GM12891 (cell line): ENCODE measurements around the gene TBL2.
"Not testable (repeated sequence)": the region's sequence is repeated elsewhere in the genome, so short reads cannot be mapped to it uniquely, and the experiment has no call there.

Experiments used
- DNase-seq: peaks from one replicate; pipeline ENCODE4 v3.0.0; 2011; ENCODE audit warnings: low spot score; ENCODE audit not compliant: insufficient read length
- FAIRE-seq: peaks from 2 replicates; lab custom pipeline; 2011; peaks lifted over from hg19 to GRCh38; lab: Jason Lieb, UNC
- PAX5 ChIP-seq: IDR thresholded peaks from 2 replicates; pipeline ENCODE4 v1.6.1; 2011; ENCODE audit warnings: low read length, moderate library complexity, mild to moderate bottlenecking; ENCODE audit not compliant: insufficient read depth, severe bottlenecking
- POLR2A ChIP-seq: IDR thresholded peaks from 2 replicates; pipeline ENCODE4 v1.6.1; 2011; ENCODE audit warnings: low read depth, low read length, control low read depth
- POLR2AphosphoS5 ChIP-seq: IDR thresholded peaks from 2 replicates; pipeline ENCODE4 v1.6.1; 2011; ENCODE audit warnings: low read depth, low read length, control low read depth
- POU2F2 ChIP-seq: IDR thresholded peaks from 2 replicates; pipeline ENCODE4 v1.6.1; 2011; ENCODE audit warnings: low read depth, mild to moderate bottlenecking, control low read depth, low read length, moderate library complexity
- SPI1 ChIP-seq: IDR thresholded peaks from 2 replicates; pipeline ENCODE4 v1.6.1; 2011; ENCODE audit warnings: low read depth, low read length, control low read depth
- TAF1 ChIP-seq: IDR thresholded peaks from 2 replicates; pipeline ENCODE4 v1.6.1; 2011; ENCODE audit warnings: low read depth, low read length, control low read depth

Gene TBL2

DNA sequence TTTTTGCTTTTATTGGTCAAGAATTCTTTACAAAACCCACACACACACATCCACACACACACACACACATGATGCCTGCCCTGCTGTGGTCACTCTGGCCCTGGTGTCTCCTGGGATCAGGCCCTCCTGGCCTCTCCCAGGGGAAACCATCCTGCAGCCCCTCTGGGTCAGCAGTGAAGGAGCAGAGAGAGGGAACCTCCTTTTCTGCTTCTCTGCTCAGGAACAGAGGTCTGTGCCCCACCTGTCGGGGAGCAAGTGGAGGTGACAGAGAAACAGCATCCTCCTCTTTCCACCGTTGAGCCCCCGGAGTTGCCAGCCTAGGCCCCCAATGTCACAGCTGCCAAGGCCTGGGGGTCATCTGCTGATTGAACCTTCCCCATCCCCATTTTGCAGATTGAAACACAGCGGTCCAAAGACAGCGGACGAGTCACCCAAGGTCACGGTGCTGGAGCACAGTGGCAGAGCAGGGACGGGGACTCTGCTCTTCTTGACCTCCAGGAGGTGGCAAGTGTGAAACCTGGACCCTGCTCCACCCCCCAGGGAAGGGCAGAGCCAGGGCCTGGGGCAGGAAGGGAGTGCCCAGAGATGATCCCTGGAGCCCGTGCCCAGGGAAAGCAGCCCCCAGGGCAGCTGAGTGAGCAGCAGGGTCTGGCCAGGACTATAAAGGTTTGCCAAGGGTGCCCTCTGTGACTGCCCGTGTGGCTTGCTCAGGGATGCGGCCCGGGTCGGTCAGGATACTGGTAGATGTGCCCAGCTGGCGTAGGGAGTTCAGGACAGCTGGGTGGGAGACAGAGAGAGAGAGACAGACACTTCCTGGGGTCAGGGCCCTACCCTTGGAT lies 15.0 kb upstream of the TBL2 start:
- TF ChIP-seq PAX5: no peak
- TF ChIP-seq TAF1: no peak
- TF ChIP-seq POLR2AphosphoS5: no peak
- no peak for TF ChIP-seq POLR2A
- no peak for TF ChIP-seq SPI1
- TF ChIP-seq POU2F2: no peak
- DNase-seq: no peak
- no peak for FAIRE-seq

DNA sequence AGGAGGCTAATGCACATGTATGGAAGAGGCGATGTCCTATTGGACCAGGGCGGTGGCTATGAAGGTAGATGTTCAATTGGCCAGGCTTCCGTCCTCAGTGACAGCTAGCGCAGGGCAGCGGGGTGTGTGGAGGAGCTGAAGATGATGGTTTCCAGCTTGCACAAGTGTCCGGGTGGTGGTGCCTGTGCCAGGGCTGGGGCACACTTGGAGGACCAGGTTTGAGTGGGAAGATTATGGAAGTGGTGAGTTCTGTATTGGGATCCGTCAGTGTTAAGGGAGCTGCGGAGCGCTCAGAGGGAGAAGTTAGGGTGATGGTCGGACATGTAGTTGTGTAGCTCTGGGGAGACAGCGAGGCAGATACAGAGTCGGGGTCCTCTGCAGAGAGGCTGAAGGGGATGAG lies 8.5 kb upstream of the TBL2 start:
- no peak for TF ChIP-seq PAX5
- no peak for TF ChIP-seq TAF1
- no peak for TF ChIP-seq POLR2A
- TF ChIP-seq POU2F2: no peak
- no peak for TF ChIP-seq SPI1
- no peak for TF ChIP-seq POLR2AphosphoS5
- DNase-seq (no peak), FAIRE-seq (no peak)

DNA sequence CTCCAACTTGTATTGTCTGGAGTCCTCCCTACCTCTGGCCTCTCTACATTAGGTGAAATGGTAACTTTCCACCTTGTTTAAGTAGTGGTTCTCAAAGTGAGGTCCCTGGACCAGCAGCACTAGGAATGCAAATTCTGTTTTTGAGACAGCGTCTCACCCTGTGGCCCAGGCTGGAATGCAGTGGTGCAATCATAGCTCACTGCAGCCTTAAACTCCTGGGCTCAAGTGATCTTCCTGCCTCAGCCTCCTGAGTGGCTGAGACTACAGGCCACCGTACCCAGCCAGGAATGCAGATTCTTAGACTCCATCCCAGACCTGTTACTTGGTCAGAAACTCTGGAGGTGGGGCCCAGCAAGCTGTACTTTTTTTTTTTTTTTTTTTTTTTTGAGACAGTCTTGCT lies 6.8 kb upstream of the TBL2 start:
- DNase-seq (no peak), FAIRE-seq (no peak)
- TF ChIP-seq PAX5: no peak

DNA sequence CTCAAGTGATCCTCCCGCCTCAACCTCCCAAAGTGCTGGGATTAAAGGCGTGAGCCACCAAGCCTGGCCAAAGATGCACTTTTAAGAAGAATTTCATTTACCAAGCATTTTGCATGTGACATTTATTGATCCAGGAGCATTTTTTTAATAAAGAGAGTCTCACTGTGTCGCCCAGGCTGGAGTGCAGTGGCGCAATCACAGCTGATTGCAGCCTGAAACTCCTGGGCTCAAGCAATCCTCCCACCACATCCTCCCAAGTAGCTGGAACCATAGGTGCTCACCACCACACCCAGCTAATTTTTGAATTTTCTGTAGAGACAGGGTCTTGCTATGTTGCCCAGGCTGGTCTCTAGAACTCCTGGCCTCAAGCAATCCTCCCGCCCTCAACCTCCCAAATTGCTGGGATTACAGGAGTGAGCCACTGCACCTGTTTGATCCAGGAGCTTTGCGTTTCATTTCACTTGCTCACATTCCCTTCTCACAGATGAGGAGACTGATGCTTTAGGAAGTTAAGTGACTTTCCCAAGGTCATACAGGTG lies 4.4 kb upstream of the TBL2 start:
- DNase-seq: no peak
- FAIRE-seq: no peak
- TF ChIP-seq POLR2A (no peak), TAF1 (no peak), SPI1 (no peak), PAX5 (no peak), POU2F2 (no peak), POLR2AphosphoS5 (no peak)

DNA sequence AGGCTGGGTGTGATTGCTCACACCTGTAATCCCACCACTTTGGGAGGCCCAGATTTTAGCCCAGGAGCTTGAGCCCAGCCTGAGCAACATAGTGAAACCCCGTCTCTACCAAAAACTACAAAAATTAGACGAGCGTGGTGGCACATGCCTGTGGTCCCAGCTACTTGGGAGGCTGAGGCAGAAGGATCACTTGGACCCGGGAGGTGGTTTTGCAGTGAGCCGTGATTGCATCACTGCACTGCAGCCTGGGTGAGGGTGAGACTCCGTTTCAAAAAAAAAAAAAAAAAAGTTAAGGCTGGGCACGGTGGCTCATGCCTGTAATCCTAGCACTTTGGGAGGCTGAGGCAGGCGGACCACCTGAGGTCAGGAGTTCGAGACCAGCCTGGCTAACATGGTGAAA lies 2.6 kb upstream of the TBL2 start:
- not testable (repeated sequence) for DNase-seq, FAIRE-seq

DNA sequence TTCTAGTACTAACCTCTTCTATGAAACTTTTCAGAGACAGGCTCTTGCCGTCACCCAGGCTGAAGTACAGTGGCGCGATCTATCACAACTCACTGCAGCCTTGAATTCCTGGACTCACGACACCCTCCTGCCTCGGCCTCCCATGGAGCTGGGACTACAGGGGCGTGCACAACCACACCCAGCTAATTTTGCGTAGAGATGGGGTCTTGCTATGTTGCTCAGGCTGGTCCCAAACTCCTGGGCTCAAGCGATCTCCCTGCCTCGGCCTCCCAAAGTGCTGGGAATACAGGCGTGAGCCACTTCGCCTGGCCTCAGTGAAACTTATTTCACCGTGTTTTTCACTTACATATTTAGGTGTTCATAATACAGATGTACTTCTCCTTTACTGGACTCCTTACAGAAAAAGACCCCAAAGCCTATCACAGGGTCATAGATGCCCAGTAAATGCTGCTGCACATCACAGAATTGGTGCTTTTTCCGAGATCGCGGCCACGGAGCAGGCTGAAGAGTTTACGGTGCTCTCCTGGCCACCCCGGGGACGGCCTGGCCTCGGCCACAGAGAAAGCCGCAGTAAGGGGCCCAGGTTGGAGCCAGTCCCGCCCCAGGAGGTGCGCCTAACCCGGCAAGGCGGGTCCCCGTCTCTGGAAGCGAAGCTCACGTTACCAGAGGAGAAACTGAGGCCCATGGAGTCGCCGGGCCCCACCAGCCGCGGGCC lies 595 bp downstream of the TBL2 start:
- TF ChIP-seq POLR2A (no peak), PAX5 (no peak), POU2F2 (no peak), POLR2AphosphoS5 (no peak), TAF1 (no peak), SPI1 (no peak)
- FAIRE-seq: no peak
- DNase-seq: no peak

- TF ChIP-seq POU2F2 (no peak), PAX5 (no peak), SPI1 (no peak), POLR2AphosphoS5 (no peak), POLR2A (no peak), TAF1 (no peak)
- no peak for DNase-seq
- FAIRE-seq: no peak
Measured at GRCh38 chr7:73573791-73574190, 4.6 kb downstream of the TBL2 start.

DNA sequence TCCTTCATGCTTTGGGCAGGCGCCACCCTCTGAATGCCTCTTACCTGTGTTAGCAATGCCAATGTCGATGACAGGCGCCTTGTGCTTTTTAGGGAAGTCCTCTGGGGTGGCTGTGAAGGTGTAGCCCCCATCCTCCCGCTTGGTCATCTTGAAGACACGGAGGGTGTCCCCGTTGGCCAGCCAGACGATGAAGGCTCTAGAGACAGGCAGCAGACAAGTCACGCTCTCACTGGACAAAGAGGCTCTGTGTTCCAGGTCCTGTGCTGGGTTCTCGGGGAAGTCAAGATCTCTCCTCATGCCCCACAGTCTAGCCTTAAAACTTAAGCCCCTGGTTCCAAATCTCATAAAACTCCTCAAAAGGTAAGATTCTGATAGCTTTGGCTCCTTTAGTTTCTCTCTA lies 5.1 kb downstream of the TBL2 start:
- TF ChIP-seq POLR2A: no peak
- no peak for TF ChIP-seq POLR2AphosphoS5
- TF ChIP-seq TAF1: no peak
- TF ChIP-seq PAX5: no peak
- TF ChIP-seq POU2F2: no peak
- TF ChIP-seq SPI1: no peak
- DNase-seq (no peak), FAIRE-seq (no peak)

DNA sequence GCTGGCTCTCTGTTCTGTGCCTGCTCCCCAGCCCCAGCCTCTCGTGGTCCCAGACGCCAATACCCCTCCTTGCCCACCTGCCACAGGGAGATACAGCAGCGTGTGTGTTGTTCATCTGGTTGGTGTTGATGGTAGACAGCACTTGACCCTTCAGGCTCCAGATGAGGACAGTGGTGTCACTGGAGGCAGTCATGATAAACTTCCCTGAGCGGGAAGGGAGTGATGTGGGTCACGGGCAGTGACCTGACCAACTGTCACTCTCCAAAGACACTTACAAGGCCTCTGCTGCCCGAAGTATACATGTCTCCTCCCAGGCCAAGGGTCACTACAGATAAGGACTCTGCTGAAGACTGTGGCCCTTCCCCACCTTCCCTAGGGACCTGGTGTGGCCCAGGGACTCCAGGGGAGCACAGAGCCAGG lies 5.6 kb downstream of the TBL2 start:
- FAIRE-seq: no peak
- TF ChIP-seq PAX5: no peak
- no peak for TF ChIP-seq POLR2AphosphoS5
- no peak for TF ChIP-seq POU2F2
- TF ChIP-seq SPI1: no peak
- no peak for TF ChIP-seq POLR2A
- TF ChIP-seq TAF1: no peak
- DNase-seq: no peak

DNA sequence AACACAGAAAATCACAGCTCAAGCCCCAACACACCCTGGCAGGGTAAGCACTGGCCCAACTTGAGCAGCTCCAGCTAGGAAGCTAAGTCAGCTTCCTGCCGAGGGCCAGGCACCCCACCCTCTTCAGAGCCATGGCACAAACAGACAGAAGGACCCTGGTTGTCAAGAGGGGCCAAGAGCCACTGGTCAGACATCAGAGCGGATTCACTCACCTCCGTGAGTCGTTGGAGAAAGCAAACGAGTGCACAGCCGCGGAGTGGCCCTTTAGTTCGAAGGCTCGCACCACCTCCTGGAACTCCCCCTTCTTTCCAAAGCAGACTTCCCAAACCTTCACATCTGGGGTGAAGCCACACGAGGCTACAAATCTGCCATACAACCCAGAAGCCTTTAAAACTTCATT lies 7.4 kb downstream of the TBL2 start:
- TF ChIP-seq TAF1 (no peak), POLR2A (no peak), PAX5 (no peak), POU2F2 (no peak), POLR2AphosphoS5 (no peak), SPI1 (no peak)
- FAIRE-seq (no peak), DNase-seq (no peak)

- DNase-seq (no peak), FAIRE-seq (no peak)
- no peak for TF ChIP-seq POU2F2
- TF ChIP-seq POLR2A: no peak
- no peak for TF ChIP-seq PAX5
- no peak for TF ChIP-seq POLR2AphosphoS5
Measured at GRCh38 chr7:73570521-73570920, 7.9 kb downstream of the TBL2 start.
